ENCODE data around the gene C2orf49. TPM values are rescaled to one million over a fixed set of nuclear protein-coding genes. Genes with fewer than 3 reads are reported as not detected.

Gene C2orf49
- total RNA-seq, 1 donor from 2014 or later, result 27.2 TPM

DNA sequence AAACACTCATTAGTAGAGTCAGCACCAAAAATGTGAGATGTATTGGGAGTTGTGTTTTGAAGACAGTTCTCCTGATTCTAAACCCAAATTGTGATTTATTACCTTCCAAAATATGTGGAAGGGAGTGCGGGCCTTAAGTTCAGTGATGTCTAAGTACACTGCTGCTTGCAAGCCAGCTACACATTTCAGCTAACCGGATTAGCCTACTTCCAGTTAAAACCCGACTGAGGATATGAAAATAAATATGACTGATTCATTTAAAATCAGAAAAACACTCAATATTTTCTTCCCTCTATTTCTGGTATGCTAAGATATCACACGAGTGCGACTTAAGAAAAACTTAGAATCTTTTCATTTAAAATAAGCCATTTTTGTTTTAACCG is 60.6 kb downstream of the C2orf49 start:
- H3K36me3 Mint-ChIP-seq (ENCODE audit: insufficient read depth), result no peaks in the 10 kb centered on the region
- DNase-seq (ENCODE audit: low spot score, unreplicated experiment), result no peak
- H3K4me1 Mint-ChIP-seq (ENCODE audit: low read depth), result peaks cover 2% of the 10 kb centered on the region
- H3K4me3 Mint-ChIP-seq (ENCODE audit: low read depth), result peak overlapping the region; percentile 77
- peaks cover 42% of the 10 kb centered on the region for H3K27me3 Mint-ChIP-seq
- no peak for TF ChIP-seq CTCF (IDR thresholded peaks at IDR 0.05; ENCODE audit: unreplicated experiment)
- peaks cover 4% of the 10 kb centered on the region for H3K9me3 Mint-ChIP-seq (ENCODE audit: low read depth)
- peak overlapping the region; percentile 76 for H3K27ac Mint-ChIP-seq

GRCh38 chr2:105398336-105399206 is 61.2 kb downstream of the C2orf49 start, which contains the start of gene FHL2:
Gene FHL2, minus strand, starts transcription at chr2:105399051. Its CDS starts 12,535 bp downstream, at chr2:105386516.
- peaks cover 3% of the 10 kb centered on the region for H3K4me1 Mint-ChIP-seq (ENCODE audit: low read depth)

More at GRCh38 chr2:105398336-105399206, 61.2 kb downstream of the C2orf49 start, which contains the start of gene FHL2:
- DNase-seq (ENCODE audit: low spot score, unreplicated experiment), result peak; percentile 63
- H3K9me3 Mint-ChIP-seq (ENCODE audit: low read depth), result peaks cover 4% of the 10 kb centered on the region
- peak; percentile 58 for TF ChIP-seq CTCF (IDR thresholded peaks at IDR 0.05; ENCODE audit: unreplicated experiment)
- peak within 1 kb of the TSS; percentile 77 for H3K4me3 Mint-ChIP-seq (ENCODE audit: low read depth)
- peak within 1 kb of the TSS; percentile 76 for H3K27ac Mint-ChIP-seq
- H3K27me3 Mint-ChIP-seq, result peaks cover 48% of the 10 kb centered on the region
- no peaks in the 10 kb centered on the region for H3K36me3 Mint-ChIP-seq (ENCODE audit: insufficient read depth)

Other genes with a start within 250 kb of the C2orf49 start
- gene GPR45, start 95.8 kb upstream of the C2orf49 start, total RNA-seq, result not detected in 2 replicates
- gene TGFBRAP1, start 7.8 kb upstream of the C2orf49 start, total RNA-seq, result 19.7 and 20.0 TPM in 2 replicates
- 2.2 and 3.0 TPM in 2 replicates for gene FHL2, start 61.5 kb downstream of the C2orf49 start, total RNA-seq